GM19452 (cell line): Measurements from ENCODE around the gene CLEC2D.
"Not testable (repeated sequence)": the region's sequence is repeated elsewhere in the genome, so short reads cannot be mapped to it uniquely, and the experiment has no call there.

Experiments
- ATAC-seq: cut with Tn5 transposase; IDR thresholded peaks from one replicate; pipeline ENCODE4 v1.9.1; 2021; ENCODE audit not compliant: unreplicated experiment

The CLEC2D gene

DNA sequence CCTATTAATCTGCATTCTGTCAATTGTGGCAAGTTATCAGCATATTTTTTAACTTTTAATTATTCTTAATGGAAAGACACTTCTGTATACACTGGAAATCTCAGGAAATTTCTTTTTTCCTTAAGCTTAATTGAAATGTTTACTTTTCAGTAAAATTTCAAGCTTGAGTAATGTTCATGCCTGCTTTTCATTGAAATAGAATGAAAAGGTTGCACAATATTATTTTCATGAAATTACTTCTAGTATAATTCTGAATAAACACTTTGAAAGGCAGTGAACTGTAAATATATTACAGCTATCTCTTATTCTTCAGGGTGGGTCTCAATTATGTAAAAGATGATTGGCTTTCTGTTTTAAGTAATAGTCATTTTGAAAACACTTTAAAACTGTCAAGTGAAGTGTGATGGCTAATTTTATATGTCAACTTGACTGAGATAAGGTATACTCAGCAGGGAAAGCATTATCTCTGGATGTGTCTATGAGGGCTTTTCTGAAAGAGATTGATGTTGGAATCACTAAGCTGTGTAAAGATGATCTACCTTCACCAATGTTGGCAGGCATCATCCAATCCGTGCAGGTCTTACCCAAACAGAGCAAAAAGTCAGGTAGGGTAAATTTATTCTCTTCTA is 29.9 kb downstream of the CLEC2D start:
- no peak for ATAC-seq

DNA sequence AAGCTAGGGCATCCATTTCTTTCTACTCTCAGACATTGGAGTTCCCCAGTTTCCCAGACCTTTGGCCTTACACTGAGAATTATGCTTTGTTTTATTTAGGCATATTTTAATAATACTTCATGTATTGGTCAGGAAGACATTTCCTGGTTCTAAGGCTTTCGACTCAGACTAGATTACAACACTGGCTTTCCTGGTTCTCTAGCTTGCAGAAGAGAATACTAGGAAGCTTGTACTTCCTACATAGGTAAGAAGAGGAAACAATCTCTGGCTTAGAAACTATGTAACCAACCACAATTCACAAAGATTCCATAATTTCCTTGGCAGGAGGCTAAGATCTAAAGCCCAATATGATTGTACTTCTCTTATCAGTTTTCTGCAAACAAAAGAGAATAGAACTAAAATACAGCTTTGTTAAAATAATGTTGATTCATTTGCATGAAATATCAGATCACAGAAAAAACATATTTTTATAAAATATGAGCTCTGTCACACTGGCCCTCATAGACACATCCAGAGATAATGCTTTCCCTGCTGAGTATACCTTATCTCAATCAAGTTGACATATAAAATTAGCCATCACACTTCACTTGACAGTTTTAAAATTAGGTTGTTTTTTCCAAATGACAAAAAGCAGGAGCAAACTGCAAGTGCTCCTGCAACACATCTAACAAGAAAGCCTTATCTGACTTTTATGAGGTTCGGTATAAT is 30.5 kb downstream of the CLEC2D start:
- no peak for ATAC-seq

DNA sequence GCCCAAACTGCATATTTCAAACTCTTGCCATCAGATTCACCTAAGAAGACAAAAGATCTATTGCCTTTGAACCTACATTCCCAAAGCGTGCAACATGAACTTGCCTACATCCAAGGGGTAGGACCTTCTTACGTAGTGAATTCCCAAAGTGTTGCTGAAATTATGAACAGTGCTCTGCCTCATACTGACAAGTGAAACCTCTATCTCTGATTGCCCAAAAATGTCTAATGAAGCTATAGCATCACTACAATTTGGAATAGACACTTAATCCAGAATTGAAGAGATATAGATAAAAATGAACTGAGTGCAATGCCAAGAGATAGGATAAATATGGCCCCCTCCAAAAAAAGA is 31.1 kb downstream of the CLEC2D start:
- ATAC-seq: no peak

GRCh38 chr12:9701380-9702154 is 32.1 kb downstream of the CLEC2D start:
- ATAC-seq: no peak

- no peak for ATAC-seq
Measured at GRCh38 chr12:9702255-9702654, 32.7 kb downstream of the CLEC2D start.

- ATAC-seq: not testable (repeated sequence)
Measured at GRCh38 chr12:9704561-9704960, 35.0 kb downstream of the CLEC2D start.

DNA sequence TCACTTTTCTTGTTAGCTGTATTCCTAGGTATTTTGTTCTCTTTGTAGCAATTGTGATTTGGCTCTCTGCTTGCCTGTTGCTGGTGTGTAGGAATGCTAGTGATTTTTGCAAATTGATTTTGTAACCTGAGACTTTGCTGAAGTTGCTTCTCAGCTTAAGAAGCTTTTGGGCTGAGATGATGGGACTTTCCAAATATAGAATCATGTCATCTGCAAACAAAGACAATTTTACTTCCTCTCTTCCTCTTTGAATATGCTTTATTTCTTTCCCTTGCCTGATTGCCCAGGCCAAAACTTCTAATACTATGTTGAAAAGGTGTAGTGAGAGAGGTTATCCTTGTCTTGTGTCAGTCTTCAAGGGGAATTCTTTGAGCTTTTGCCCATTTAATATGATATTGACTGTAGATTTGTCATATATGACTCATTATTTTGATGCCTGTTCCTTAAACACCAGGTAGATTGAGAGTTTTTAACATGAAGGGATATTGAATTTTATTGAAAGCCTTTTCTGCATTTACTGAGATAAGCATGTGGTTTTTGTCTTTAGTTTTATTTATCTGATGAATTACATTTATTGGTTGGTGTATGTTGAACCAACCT is 36.7 kb downstream of the CLEC2D start:
- ATAC-seq: no peak

DNA sequence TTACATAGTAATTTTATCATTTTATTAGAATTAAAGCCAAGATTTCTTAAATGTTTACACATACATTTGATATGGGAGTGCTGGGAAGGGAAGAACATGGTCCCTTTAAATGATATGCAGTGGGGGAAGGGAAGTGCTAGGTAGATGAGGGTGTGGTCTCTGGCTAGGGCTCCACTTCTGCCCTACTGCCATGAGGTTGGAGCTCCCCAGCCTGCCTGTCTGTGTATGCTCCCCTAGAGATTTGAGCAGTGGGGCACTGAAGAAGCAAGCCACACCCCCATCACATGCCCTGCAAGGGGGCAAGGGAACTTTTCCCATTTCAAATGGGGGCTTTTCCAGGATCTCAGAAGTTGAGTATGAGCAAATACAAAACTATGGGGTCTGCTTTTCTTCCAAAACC is 37.8 kb downstream of the CLEC2D start:
- no peak for ATAC-seq

DNA sequence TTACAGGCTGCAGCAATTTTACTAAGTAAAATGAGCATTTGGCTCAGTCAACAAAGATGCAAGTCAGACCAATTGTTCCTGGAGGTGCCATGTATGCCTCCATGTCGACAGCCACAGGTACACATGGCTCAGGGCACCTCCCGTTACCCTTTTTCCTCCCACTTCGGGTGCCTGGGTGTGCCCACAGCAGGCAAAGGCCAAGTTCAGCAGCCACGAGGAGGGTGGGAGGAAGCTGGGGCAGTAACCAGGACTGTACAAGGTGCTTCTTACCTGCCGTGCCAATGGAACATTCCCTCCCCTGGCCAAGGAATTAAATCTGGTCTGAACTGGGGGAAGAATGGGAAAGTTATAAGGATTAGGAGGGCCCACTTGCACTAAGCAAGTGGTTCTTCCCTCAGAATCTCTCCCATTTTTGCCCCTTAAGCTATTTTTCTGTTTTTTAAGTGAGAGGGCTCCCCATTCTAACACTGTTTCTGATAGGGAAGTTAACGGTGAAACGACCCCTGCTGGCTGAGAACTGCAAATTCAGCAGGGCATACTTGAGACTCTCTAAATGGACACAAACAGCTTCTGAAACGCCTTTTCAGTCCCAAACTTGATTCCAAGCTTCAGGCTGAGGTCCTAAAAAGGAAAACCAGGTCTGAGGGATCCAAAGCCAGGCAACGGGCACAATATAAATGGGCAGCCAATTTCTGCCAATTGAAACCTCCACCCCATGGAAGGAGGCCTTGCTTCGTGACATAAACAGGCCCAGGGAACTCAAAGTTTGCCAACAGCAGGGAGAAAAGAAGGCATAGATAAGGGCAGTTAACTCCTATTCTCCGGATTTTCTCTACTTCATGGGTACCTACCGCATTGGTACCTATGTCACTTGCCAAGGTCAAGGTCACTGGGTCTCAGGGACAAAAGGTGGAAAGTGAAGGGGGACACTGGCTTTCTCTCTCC is 38.6 kb downstream of the CLEC2D start:
- ATAC-seq: no peak

GRCh38 chr12:9708853-9709252 is 39.3 kb downstream of the CLEC2D start:
- ATAC-seq: no peak

DNA sequence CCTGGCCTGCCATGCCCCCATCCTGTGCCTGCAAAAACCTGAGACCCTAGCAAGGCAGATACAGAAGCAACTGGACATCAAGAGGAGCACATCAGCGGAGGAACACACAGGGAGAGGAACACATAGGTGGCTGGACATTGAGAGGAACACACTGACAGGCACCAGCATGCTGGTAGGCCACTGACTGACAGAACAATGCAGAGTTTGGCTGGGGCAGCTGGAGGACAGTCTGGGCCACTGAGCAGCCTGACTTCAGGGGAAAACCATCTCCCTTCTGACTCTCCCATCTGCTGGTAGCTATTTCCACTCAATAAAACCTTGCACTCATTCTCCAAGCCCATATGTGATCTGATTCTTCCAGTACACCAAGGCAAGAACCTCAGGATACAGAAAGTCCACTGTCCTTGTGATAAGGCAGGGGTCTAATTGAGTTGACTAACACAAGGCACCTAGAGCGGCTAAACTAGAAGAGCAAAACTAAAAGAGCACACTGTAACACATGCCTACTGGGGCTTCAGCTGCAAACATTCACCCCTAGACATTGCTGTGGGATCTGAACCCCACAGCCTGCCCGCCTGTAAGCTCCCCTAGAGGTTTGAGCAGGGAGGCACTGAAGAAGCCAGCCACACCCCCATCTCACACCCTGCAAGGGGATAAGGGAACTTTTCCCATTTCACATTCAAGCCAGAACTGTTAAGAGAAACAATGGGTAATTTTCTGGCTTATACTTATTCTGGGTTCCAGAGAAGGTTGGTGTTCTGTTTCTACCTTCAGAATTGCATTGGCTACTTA is 41.3 kb downstream of the CLEC2D start:
- no peak for ATAC-seq

GRCh38 chr12:9711664-9712063 is 42.2 kb downstream of the CLEC2D start:
- ATAC-seq: no peak

DNA sequence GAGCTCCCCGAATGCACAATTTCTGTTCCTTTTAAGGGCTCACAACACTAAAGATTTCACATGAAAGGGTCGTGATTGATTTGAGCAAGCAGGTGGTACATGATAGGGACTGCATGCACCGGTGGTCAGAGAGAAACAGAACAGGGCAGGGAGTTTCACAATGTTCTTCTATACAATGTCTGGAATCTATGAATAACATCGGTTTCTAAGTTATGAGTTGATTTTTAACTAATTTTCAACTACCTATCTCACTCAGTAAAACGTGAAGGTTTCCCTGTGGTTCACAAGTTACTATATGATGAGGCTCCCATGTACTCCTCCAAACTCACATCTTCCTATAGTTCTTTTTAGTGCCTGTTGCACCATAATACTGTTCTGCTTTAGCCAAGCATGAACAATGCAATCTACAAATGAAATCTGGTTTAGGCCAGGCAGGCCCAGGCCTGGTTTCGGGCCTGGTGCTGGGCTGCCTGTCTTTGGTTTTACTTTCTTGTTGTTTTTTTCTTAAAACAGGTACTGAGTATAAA is 43.6 kb downstream of the CLEC2D start:
- peak; percentile 77 for ATAC-seq

DNA sequence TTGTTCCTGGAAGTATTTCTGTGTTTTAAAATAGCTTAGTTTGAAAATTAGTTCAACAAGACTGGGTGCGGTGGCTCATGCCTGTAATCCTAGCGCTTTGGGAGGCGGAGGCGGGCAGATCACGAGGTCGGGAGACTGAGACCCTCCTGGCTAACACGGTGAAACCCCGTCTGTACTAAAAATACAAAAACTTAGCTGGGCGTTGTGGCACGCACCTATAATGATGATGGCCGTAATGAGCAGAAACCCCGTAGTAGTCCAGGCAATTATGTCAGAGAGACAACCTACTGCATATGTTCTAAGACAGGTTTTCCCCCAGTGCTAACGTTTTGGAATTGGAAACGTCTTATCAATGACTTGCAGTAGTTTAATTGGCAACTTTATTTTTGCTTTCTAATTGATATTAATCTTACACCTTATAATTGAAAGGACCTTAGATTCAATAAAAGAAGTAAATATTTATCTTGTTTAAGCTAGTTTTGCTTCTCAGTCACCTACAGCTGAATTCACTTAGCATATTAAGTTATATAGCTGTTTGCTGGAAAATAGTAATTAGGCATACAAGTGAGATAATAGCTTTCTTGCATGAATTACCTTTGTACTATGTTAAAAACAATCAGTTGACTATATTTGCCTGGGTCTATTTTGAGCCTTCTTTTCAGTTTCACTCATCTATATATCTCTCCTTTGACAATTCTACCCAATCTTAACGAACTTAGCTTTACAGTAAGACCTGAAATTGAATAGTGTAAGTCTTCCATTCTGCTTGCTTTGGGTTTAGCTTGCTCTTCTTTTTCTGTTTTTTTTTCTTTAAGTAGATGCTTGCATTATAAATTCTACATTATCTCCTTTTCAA is 47.8 kb downstream of the CLEC2D start:
- ATAC-seq: no peak

- ATAC-seq: no peak
Measured at GRCh38 chr12:9718968-9719367, 49.5 kb downstream of the CLEC2D start.

- no peak for ATAC-seq
Measured at GRCh38 chr12:9719790-9720189, 50.3 kb downstream of the CLEC2D start.

GRCh38 chr12:9721394-9722092 is 52.0 kb downstream of the CLEC2D start:
- no peak for ATAC-seq

- no peak for ATAC-seq
Measured at GRCh38 chr12:9724023-9724422, 54.5 kb downstream of the CLEC2D start.
